HEK293 (cell line): ENCODE measurements around the gene LRP1.

Experiments
- GLIS1 ChIP-seq: fragments of 450-650 bp; formaldehyde crosslinking; IDR thresholded peaks from 2 replicates; pipeline ENCODE4 v1.5.1; 2016; ENCODE audit warnings: missing biosample characterization, missing genetic modification characterization
- HOXC10 ChIP-seq: sonication (generic); formaldehyde crosslinking; IDR thresholded peaks from 2 replicates; pipeline ENCODE4 v1.8.1; 2023; ENCODE audit warnings: mild to moderate bottlenecking, missing genetic modification reagents
- KLF16 ChIP-seq: fragments of 450-650 bp; formaldehyde crosslinking; IDR thresholded peaks from 2 replicates; pipeline ENCODE4 v1.5.1; 2017; ENCODE audit warnings: missing biosample characterization, missing genetic modification characterization
- KLF8 ChIP-seq: fragments of 450-650 bp; formaldehyde crosslinking; IDR thresholded peaks from 2 replicates; pipeline ENCODE4 v1.5.1; 2016; ENCODE audit warnings: missing biosample characterization, missing genetic modification characterization
- MEIS1 ChIP-seq: sonication (generic); formaldehyde crosslinking; IDR thresholded peaks from 2 replicates; pipeline ENCODE4 v1.8.1; 2022; ENCODE audit warnings: missing genetic modification reagents, mild to moderate bottlenecking, borderline replicate concordance
- MZF1 ChIP-seq: fragments of 450-650 bp; formaldehyde crosslinking; IDR thresholded peaks from 2 replicates; pipeline ENCODE4 v1.5.1; 2017; ENCODE audit warnings: missing biosample characterization, missing genetic modification characterization, borderline replicate concordance
- OVOL3 ChIP-seq: fragments of 450-650 bp; formaldehyde crosslinking; IDR thresholded peaks from 2 replicates; pipeline ENCODE4 v1.5.1; 2016; ENCODE audit warnings: missing biosample characterization, missing genetic modification characterization
- PATZ1 ChIP-seq: fragments of 450-650 bp; formaldehyde crosslinking; IDR thresholded peaks from 2 replicates; pipeline ENCODE4 v1.5.1; 2016; ENCODE audit warnings: missing biosample characterization, missing genetic modification characterization
- PRDM1 ChIP-seq: fragments of 450-650 bp; formaldehyde crosslinking; IDR thresholded peaks from 2 replicates; pipeline ENCODE4; 2016; ENCODE audit warnings: missing biosample characterization, missing genetic modification characterization
- PRDM4 ChIP-seq: fragments of 450-650 bp; formaldehyde crosslinking; IDR thresholded peaks from 2 replicates; pipeline ENCODE4 v1.5.1; 2017; ENCODE audit warnings: missing biosample characterization, missing genetic modification characterization
- SP3 ChIP-seq: fragments of 450-650 bp; formaldehyde crosslinking; IDR thresholded peaks from 2 replicates; pipeline ENCODE4 v1.5.1; 2016; ENCODE audit warnings: missing biosample characterization, missing genetic modification characterization
- ZBTB6 ChIP-seq: fragments of 450-650 bp; formaldehyde crosslinking; IDR thresholded peaks from 2 replicates; pipeline ENCODE4 v1.5.1; 2017; ENCODE audit warnings: missing biosample characterization, missing genetic modification characterization
- ZNF157 ChIP-seq: fragments of 450-650 bp; formaldehyde crosslinking; IDR thresholded peaks from 2 replicates; pipeline ENCODE4 v1.5.1; 2016; ENCODE audit warnings: missing biosample characterization, missing genetic modification characterization
- ZNF280D ChIP-seq: fragments of 450-650 bp; formaldehyde crosslinking; IDR thresholded peaks from 2 replicates; pipeline ENCODE4 v1.5.1; 2016; ENCODE audit warnings: missing biosample characterization, missing genetic modification characterization
- ZNF394 ChIP-seq: fragments of 450-650 bp; formaldehyde crosslinking; IDR thresholded peaks from 2 replicates; pipeline ENCODE4 v1.5.1; 2016; ENCODE audit warnings: missing biosample characterization, missing genetic modification characterization, mild to moderate bottlenecking, moderate library complexity, borderline replicate concordance
- ZNF473 ChIP-seq: fragments of 450-650 bp; formaldehyde crosslinking; IDR thresholded peaks from 2 replicates; pipeline ENCODE4 v1.5.1; 2017; ENCODE audit warnings: missing biosample characterization, missing genetic modification characterization
- ZNF501 ChIP-seq: fragments of 450-650 bp; formaldehyde crosslinking; IDR thresholded peaks from 2 replicates; pipeline ENCODE4 v1.5.1; 2016; ENCODE audit warnings: missing biosample characterization, missing genetic modification characterization
- ZNF518A ChIP-seq: fragments of 450-650 bp; formaldehyde crosslinking; conservative IDR thresholded peaks from 2 replicates; pipeline ENCODE4 v1.5.1; 2016; ENCODE audit warnings: low read depth, missing biosample characterization, missing genetic modification characterization
- ZNF548 ChIP-seq: fragments of 450-650 bp; formaldehyde crosslinking; IDR thresholded peaks from 2 replicates; pipeline ENCODE4 v1.5.1; 2016; ENCODE audit warnings: missing biosample characterization, missing genetic modification characterization
- ZNF600 ChIP-seq: fragments of 450-650 bp; formaldehyde crosslinking; IDR thresholded peaks from 2 replicates; pipeline ENCODE4 v1.5.1; 2016; ENCODE audit warnings: missing biosample characterization, missing genetic modification characterization
- ZNF610 ChIP-seq: fragments of 450-650 bp; formaldehyde crosslinking; IDR thresholded peaks from 2 replicates; pipeline ENCODE4 v1.5.1; 2016; ENCODE audit warnings: missing biosample characterization, missing genetic modification characterization, borderline replicate concordance
- ZNF654 ChIP-seq: fragments of 450-650 bp; formaldehyde crosslinking; IDR thresholded peaks from 2 replicates; pipeline ENCODE4 v1.5.1; 2016; ENCODE audit warnings: low read depth, missing biosample characterization, missing genetic modification characterization
- ZNF701 ChIP-seq: fragments of 450-650 bp; formaldehyde crosslinking; IDR thresholded peaks from 2 replicates; pipeline ENCODE4 v1.5.1; 2016; ENCODE audit warnings: missing biosample characterization, missing genetic modification characterization
- ZNF76 ChIP-seq: fragments of 450-650 bp; formaldehyde crosslinking; IDR thresholded peaks from 2 replicates; pipeline ENCODE4; 2016; ENCODE audit warnings: low read depth, missing biosample characterization, missing genetic modification characterization, borderline replicate concordance
- ZNF791 ChIP-seq: fragments of 450-650 bp; formaldehyde crosslinking; IDR thresholded peaks from 2 replicates; pipeline ENCODE4 v1.5.1; 2016; ENCODE audit warnings: missing biosample characterization, missing genetic modification characterization
- ZNF837 ChIP-seq: fragments of 450-650 bp; formaldehyde crosslinking; IDR thresholded peaks from 2 replicates; pipeline ENCODE4 v1.5.1; 2016; ENCODE audit warnings: missing biosample characterization, missing genetic modification characterization

The LRP1 gene

GRCh38 chr12:57078519-57079404 is 49.5 kb upstream of the LRP1 start, which contains the start of gene NEMP1 (continued):
- TF ChIP-seq ZNF280D (tag by site-specific recombination) (no peak), MEIS1 (CRISPR knock-in tag) (no peak), KLF8 (peak; percentile 90), ZNF157 (tag by site-specific recombination) (no peak), ZNF501 (tag by site-specific recombination) (peak; percentile 33), OVOL3 (tag by site-specific recombination) (no peak), GLIS1 (tag by site-specific recombination) (peak; percentile 31; the same call in 1 of the 2 replicates), ZNF610 (no peak), ZNF654 (tag by site-specific recombination) (no peak), ZNF548 (tag by site-specific recombination) (no peak), PRDM4 (tag by site-specific recombination) (no peak), ZBTB6 (no peak), ZNF518A (peak; percentile 68), HOXC10 (CRISPR knock-in tag) (peak; percentile 93), KLF16 (peak; percentile 88), ZNF837 (tag by site-specific recombination) (no peak), MZF1 (tag by site-specific recombination) (no peak), ZNF473 (tag by site-specific recombination) (no peak), PRDM1 (peak; percentile 29), ZNF76 (tag by site-specific recombination) (peak; percentile 36; the same call in 1 of the 2 replicates), PATZ1 (tag by site-specific recombination) (peak; percentile 75), ZNF791 (no peak), ZNF394 (no peak; the same call in 1 of the 2 replicates), ZNF701 (tag by site-specific recombination) (no peak), ZNF600 (tag by site-specific recombination) (no peak), SP3 (tag by site-specific recombination) (peak; percentile 96)
